Hematopoietic multipotent progenitor cell treated with erythropoietin and hydrocortisone succinate and interleukin-3 and kit ligand, for 15 days (in vitro differentiated cells): ENCODE data around the gene AKAP17A.
A peak's percentile ranks its signal among the peaks of the same experiment; 100 is the strongest.

Source experiments
- DNase-seq: peaks from one replicate; pipeline ENCODE4 v3.0.0-alpha.2; 2015; ENCODE audit warnings: low spot score

The AKAP17A gene

GRCh38 chrX:1582686-1583437, 8.5 kb upstream of the AKAP17A start:
- DNase-seq = no peak

DNA sequence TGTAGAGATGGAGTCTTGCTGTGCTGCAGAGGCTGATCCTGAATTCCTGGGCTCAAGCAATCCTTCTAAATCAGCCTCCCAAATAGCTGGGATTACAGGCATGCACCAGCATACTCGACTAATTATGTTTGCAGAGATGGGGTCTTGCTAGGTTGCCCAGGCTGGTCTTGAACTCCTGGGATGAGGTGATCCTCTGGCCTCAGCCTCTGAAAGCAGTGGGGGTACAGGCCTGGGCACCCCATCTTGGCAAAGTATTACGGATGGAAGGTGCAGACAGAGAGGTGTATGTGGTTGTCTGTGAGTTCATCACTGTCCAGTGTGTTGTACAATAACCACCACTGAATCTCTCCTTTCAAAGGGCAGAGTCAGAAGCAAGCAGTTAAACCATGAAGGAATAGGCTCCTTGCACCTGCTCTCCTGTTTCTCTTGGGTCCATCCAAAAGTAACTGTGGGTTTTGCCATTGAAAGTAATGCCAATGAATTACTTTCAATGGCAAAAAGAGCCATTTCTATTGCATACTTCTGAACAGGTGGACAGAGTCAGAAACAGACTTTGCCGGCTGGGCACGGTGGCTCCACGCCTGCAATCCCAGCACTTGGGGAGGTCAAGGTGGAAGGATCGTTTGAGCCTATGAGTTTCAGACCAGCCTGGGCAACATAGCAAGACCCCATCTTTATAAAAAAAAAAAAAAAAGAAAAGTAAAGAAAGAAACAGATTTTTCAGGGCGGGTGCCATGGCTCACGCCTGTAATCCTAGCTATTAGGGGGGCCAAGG, 7.0 kb upstream of the AKAP17A start:
- no peak for DNase-seq

DNA sequence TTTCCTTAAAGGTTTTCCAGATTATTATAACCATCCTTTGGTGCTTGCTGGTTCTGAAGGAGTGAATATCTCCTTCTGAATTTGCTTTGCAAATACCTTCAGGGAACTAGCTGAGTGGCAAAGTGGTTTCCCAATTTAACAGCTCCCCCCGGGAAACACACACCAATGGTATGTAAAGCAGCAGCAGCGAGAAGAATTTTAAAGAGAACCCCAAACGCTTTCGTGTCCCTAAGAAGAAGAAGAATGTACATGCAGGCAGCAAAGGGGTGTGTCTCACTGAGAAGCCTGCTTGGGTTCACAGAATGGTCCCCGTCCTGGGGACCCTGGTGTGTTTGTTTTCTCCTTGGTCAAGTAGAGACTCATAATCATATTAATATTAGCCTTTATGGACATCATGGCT, 4.2 kb upstream of the AKAP17A start:
- DNase-seq = no peak

- DNase-seq = no peak
Measured at GRCh38 chrX:1589356-1590130, 1.9 kb upstream of the AKAP17A start.

GRCh38 chrX:1591863-1592469, 562 bp downstream of the AKAP17A start:
- no peak for DNase-seq

DNA sequence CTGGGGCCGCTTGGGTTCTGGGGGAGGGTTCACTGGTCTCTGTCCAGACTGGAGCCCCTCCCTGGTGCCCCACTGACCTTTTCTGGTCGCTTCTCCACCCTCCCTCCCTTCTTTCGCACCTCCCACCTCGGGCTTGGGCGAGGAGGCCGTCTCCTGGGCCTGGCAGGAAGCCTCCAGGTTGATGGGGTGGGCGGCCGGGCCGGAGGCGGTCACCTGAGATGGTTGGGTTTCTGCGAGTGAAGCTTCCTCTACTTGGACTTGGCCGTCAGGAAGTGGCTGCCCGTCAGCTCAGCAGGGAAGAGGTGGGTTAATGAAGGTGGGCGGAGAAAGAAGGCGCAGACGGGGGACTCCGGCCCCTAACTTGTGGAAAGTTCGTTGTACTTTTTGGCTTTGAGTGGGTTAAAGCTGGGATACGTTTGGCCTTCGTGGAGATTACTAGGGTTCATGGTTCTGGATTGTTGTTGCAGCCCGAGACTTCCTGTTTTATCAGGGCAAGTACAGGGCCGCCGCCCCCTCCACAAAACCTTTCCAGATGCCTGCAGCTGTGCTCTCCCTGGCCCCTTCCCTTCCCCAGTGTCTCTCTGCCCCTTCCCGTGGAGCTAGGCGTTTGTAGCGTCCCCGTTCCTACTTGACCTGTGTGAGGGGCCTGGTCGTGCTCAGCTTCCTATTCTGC, 1.2 kb downstream of the AKAP17A start:
- no peak for DNase-seq

DNA sequence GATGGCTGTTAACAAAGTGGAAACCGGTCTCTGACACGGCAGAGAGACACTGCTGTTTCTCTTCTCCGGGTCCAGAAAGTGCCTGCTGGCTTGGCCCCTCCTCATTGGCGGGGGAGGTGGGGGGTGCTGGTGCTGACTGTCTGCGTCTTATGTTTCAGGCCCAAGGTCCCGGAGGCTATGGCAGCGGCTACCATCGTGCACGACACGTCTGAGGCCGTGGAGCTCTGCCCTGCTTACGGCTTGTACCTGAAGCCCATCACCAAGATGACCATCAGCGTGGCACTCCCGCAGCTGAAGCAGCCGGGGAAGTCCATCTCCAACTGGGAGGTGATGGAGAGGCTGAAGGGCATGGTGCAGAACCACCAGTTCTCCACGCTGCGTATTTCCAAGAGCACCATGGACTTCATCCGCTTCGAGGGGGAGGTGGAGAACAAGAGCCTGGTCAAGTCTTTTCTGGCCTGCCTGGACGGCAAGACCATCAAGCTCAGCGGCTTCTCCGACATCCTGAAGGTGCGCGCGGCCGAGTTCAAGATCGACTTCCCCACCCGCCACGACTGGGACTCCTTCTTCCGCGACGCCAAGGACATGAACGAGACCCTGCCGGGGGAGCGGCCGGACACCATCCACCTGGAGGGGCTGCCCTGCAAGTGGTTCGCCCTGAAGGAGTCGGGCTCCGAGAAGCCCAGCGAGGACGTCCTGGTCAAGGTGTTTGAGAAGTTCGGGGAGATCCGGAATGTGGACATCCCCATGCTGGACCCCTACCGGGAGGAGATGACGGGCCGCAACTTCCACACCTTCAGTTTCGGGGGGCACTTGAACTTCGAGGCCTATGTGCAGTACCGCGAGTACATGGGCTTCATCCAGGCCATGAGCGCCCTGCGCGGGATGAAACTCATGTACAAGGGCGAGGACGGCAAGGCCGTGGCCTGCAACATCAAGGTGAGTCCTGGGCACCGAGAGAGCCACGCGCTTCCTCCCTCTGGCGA, 2.2 kb downstream of the AKAP17A start:
- no peak for DNase-seq

- no peak for DNase-seq
Measured at GRCh38 chrX:1595711-1596060, 4.3 kb downstream of the AKAP17A start.

DNA sequence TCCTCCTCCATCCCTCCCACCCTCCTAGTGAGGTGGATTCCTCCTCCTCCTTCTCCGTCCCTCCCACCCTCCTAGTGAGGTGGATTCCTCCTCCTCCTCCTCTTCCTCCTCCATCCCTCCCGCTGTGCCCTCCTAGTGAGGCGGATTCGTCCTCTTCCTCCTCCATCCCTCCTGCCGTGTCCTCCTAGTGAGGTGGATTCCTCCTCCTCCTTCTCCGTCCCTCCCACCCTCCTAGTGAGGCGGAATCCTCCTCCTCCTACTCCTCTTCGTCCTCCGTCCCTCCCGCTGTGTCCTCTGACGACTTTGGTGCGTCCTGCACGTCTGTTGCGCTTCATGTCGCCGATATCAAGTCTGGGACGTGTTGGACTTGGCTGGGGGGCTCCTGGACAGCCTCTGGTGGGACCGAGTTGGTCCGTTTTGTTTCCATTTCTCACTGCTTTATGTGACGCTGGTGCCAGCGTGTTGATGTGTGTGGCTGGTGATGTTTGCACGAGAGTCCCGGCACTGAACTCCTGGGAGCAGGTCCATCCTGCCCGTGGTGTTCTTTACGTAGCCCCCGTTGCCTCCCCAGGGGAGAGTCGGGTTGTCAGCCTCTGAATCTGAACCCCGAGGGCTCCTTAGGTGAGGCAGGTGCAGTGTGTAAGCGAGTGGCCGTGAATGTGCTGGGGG, 5.4 kb downstream of the AKAP17A start:
- no peak for DNase-seq

GRCh38 chrX:1597345-1598020, 6.1 kb downstream of the AKAP17A start:
- no peak for DNase-seq

GRCh38 chrX:1598021-1598875, 6.8 kb downstream of the AKAP17A start:
- DNase-seq = peak; percentile 35

DNA sequence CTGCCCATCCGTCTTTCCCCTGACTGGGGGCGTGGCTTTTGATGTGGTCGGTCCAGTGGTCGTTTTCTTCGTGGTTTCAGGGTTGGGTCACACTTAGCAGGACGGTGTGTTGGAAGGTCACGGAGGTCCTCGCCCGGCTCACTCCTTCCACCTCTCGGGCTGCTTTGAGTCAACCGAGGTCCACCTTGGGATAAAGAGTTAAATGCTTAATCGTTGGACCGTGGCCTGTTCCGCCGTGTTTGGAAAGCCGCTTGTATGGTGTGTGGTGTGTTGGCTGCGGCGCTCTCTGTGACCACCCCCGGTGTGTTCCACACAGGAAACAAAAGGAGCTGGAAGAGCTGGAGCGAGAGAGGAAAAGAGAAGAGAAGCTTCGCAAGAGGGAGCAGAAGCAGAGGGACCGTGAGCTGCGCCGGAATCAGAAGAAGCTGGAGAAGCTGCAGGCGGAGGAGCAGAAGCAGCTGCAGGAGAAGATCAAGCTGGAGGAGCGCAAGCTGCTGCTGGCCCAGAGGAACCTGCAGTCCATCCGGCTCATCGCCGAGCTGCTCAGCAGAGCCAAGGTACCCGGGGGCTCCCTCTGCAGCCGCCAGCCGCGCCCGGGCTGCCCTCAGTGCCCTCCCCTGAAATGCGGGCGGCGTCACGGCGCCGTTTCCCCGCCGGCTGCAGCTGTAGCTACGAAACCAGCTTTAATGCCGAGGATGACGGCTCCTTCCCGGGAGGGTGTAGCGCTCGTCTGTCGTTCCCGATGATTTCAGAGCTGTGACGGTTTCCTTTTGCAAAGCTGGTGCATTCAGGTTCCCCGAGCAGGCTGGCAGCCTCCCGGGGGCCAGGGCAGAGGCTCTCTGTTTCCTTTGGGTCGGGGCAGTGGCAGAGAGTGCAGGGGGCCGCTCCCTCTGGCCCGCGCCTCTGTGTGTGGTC, 7.7 kb downstream of the AKAP17A start:
- no peak for DNase-seq

- DNase-seq = no peak
Measured at GRCh38 chrX:1599791-1600405, 8.5 kb downstream of the AKAP17A start.

DNA sequence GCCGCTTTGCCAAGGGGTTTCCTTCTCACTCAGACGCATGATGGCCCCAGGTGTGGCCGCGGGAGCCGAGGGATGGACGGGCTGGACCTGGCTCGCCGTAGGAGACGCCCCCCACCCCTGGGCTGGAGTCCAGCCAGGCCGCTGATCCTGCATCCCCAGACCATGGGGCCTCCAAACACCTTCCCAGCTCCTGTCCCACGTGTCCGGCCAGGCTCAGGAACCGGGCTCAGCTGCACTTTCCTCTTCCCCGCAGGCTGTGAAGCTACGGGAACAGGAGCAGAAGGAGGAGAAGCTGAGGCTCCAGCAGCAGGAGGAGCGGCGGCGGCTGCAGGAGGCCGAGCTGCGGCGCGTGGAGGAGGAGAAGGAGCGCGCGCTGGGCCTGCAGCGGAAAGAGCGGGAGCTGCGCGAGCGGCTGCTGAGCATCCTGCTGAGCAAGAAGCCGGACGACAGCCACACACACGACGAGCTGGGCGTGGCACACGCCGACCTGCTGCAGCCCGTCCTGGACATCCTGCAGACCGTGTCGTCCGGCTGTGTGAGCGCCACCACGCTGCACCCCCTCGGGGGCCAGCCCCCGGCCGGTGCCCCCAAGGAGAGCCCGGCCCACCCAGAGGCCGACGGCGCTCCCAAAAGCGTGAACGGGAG, 9.1 kb downstream of the AKAP17A start:
- no peak for DNase-seq

GRCh38 chrX:1601051-1601767, 9.8 kb downstream of the AKAP17A start:
- DNase-seq = no peak

DNA sequence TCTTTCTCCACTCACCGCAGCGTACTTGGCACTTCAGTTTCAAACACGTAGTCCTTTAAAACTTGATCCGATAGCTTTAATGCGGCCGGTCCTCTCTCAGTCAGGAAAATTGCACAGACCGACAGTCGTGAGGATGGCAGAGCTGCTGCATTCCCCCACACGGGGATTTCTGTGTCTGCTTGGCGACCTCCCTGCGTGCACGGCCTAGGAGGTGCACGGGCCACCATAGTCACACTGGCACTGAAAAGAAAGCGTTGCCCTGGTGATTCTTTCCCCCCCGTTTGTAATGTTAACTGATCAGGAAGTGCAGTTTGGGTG, 10.3 kb downstream of the AKAP17A start:
- DNase-seq = no peak
